ENCODE data around the gene CCNI2.

The CCNI2 gene

GRCh38 chr5:132766020-132766805 is 19.0 kb downstream of the CCNI2 start:
- DNase-seq: no peak

- no peak for DNase-seq
Measured at GRCh38 chr5:132766806-132767055, 19.5 kb downstream of the CCNI2 start.

- no peak for DNase-seq
Measured at GRCh38 chr5:132767150-132767549, 19.9 kb downstream of the CCNI2 start.

- DNase-seq: no peak
Measured at GRCh38 chr5:132768485-132768868, 21.3 kb downstream of the CCNI2 start.

- no peak for DNase-seq
Measured at GRCh38 chr5:132770476-132771159, 23.4 kb downstream of the CCNI2 start.

GRCh38 chr5:132771503-132771998 is 24.3 kb downstream of the CCNI2 start:
- no peak for DNase-seq

GRCh38 chr5:132772291-132773070 is 25.3 kb downstream of the CCNI2 start:
- no peak for DNase-seq

GRCh38 chr5:132773114-132773513 is 25.9 kb downstream of the CCNI2 start:
- DNase-seq: no peak

- no peak for DNase-seq
Measured at GRCh38 chr5:132773601-132774355, 26.6 kb downstream of the CCNI2 start.

GRCh38 chr5:132774406-132774805 is 27.2 kb downstream of the CCNI2 start:
- no peak for DNase-seq

GRCh38 chr5:132774896-132775295 is 27.7 kb downstream of the CCNI2 start:
- no peak for DNase-seq

GRCh38 chr5:132775476-132775961 is 28.3 kb downstream of the CCNI2 start:
- DNase-seq: no peak

GRCh38 chr5:132776131-132776937 is 29.1 kb downstream of the CCNI2 start:
- DNase-seq: no peak

- no peak for DNase-seq
Measured at GRCh38 chr5:132776938-132777208, 29.6 kb downstream of the CCNI2 start.

- DNase-seq: no peak
Measured at GRCh38 chr5:132777209-132778069, 30.2 kb downstream of the CCNI2 start, which contains the start of gene SEPTIN8. SEPTIN8 (minus strand) TSS chr5:132777239; CDS start chr5:132777137, 102 bp downstream.

GRCh38 chr5:132778129-132778528 is 30.9 kb downstream of the CCNI2 start:
- no peak for DNase-seq

- DNase-seq: no peak
Measured at GRCh38 chr5:132778856-132779255, 31.6 kb downstream of the CCNI2 start.

GRCh38 chr5:132779961-132780360 is 32.7 kb downstream of the CCNI2 start:
- no peak for DNase-seq

- DNase-seq: no peak
Measured at GRCh38 chr5:132780577-132780976, 33.4 kb downstream of the CCNI2 start.

GRCh38 chr5:132781029-132781428 is 33.8 kb downstream of the CCNI2 start:
- DNase-seq: no peak

- DNase-seq: no peak
Measured at GRCh38 chr5:132782101-132782500, 34.9 kb downstream of the CCNI2 start.

Measured in T1000 (cell line).